GM18951 (cell line): ENCODE measurements around the gene GCKR.
"Not testable (repeated sequence)": the region's sequence is repeated elsewhere in the genome, so short reads cannot be mapped to it uniquely, and the experiment has no call there.

Experiments
- POLR2A ChIP-seq: IDR thresholded peaks from 4 replicates; pipeline ENCODE4 v1.6.1; 2011; ENCODE audit warnings: mild to moderate bottlenecking; ENCODE audit not compliant: insufficient read length, insufficient read depth; ENCODE audit errors: extremely low read depth
- in situ Hi-C: fragments of 300-500 bp; cut with MboI; formaldehyde crosslinking; loops from one replicate; pipeline ENCODE4 v1.12.0; 2022; ENCODE audit warnings: low sequenced_read_pairs, mixed read lengths, inconsistent platforms; ENCODE audit not compliant: unreplicated experiment

The GCKR gene

GRCh38 chr2:27544143-27544821 is 47.6 kb downstream of the GCKR start:
- no peak for TF ChIP-seq POLR2A
- in situ Hi-C loops, result no loop called here

- in situ Hi-C loops, result no loop called here
- TF ChIP-seq POLR2A, result no peak
Observed at GRCh38 chr2:27545348-27546141, 48.9 kb downstream of the GCKR start.

GRCh38 chr2:27549303-27549702 is 52.7 kb downstream of the GCKR start:
- in situ Hi-C loops, result no loop called here
- TF ChIP-seq POLR2A, result no peak

- in situ Hi-C loops, result no loop called here
- TF ChIP-seq POLR2A, result no peak
Observed at GRCh38 chr2:27551514-27551913, 54.9 kb downstream of the GCKR start.

GRCh38 chr2:27552941-27553340 is 56.3 kb downstream of the GCKR start:
- TF ChIP-seq POLR2A, result no peak
- in situ Hi-C loops, result no loop called here

GRCh38 chr2:27554451-27554850 is 57.8 kb downstream of the GCKR start:
- in situ Hi-C loops, result not testable (repeated sequence)

- no peak for TF ChIP-seq POLR2A
- in situ Hi-C loops, result no loop called here
Observed at GRCh38 chr2:27559228-27559627, 62.6 kb downstream of the GCKR start.

- in situ Hi-C loops, result no loop called here
- TF ChIP-seq POLR2A, result no peak
Observed at GRCh38 chr2:27561060-27561459, 64.4 kb downstream of the GCKR start.

GRCh38 chr2:27566628-27567027 is 70.0 kb downstream of the GCKR start:
- in situ Hi-C loops, result no loop called here
- TF ChIP-seq POLR2A, result no peak

GRCh38 chr2:27569398-27569797 is 72.8 kb downstream of the GCKR start:
- no peak for TF ChIP-seq POLR2A
- in situ Hi-C loops, result no loop called here

GRCh38 chr2:27571197-27571596 is 74.6 kb downstream of the GCKR start:
- no peak for TF ChIP-seq POLR2A
- in situ Hi-C loops, result no loop called here

GRCh38 chr2:27571681-27572080 is 75.0 kb downstream of the GCKR start:
- in situ Hi-C loops, result no loop called here
- TF ChIP-seq POLR2A, result no peak

GRCh38 chr2:27572439-27572838 is 75.8 kb downstream of the GCKR start:
- in situ Hi-C loops, result no loop called here
- no peak for TF ChIP-seq POLR2A

- in situ Hi-C loops, result no loop called here
- no peak for TF ChIP-seq POLR2A
Observed at GRCh38 chr2:27572998-27573429, 76.4 kb downstream of the GCKR start.
